Activated CD4-positive, alpha-beta T cell treated with anti-CD3 and anti-CD28 coated beads, Interleukin-2, amount 50 U/mL, for 48 hours (primary cell): ENCODE results near the gene EPHB4.

Experiments
- DNase-seq, 2 experiments: peaks; one replicate each; pipeline ENCODE4 v3.0.0-alpha.2; 2020

Gene EPHB4

DNA sequence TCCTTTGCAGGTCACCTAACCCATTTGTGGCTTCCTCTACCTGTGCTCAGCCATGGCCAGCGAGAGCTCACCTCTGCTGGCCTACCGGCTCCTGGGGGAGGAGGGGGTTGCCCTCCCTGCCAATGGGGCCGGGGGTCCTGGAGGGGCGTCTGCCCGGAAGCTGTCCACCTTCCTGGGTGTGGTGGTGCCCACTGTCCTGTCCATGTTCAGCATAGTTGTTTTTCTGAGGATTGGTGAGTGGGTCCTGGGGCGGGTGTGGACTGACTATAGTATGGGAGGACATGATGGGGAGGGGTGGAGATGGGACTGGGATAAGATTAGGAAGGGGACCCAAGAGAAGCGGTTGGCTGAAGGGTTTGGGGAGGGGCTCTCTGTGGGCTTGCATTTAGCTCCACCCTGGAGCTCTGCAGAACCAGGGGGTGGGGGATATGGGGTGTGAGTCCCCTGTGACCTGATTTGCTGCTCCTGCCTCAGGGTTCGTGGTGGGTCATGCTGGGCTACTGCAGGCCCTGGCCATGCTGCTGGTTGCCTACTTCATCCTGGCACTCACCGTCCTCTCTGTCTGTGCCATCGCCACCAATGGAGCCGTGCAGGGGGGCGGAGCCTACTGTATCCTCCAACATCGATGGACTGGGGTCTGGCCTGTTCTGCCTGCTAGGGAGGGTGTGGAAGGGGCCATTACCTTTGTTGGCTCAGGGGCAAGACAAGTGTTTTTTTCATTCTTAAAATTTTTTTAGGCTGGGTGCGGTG lies 27.0 kb upstream of the EPHB4 start:
- DNase-seq: no peak

DNA sequence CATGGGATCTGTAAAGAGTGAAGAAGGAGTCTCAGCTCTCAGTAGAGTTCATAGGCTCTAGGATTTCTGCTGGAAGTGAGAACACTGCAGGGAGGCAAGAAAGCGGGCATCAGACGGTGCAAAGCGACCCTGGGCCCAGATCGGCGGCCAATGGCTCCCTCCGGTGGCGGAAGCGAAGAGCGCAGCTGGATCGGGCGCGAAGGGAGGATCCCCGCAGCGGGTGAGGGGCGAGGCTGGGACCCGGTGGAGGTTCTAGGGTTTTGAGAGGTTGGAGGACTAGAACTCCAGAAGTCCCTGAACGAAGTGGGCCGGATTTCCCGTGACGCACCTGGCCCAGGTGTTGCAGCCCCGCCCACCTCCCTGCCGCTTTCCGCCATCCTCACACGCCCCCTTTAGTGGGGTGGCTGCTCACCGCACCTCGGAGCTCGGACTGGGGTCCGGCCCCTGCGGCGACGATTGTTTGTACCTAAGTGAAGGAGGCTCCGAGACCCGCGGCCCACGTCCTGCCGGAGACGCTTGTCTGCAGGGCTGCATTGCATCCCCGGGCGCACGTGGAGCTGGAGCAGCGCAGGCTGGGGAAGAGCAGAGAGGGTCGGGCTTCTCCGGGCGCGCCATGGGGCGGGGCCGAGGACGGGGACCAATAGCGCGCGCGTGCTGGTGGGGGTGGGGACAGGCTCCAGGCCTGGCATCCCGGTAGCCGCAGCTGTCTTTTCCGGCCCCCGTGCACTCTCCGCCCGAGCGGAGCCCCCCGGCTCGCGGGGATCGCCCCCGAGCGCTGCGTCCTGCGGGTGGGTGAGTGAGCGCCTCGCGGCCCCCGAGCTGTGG lies 24.9 kb upstream of the EPHB4 start, which contains the start of gene SLC12A9:
SLC12A9 (plus strand) TSS at position 666 of the 825 bp plus-strand sequence. CDS start 1,485 bp downstream, outside the sequence.
- DNase-seq: peak; percentile 88 to 90

DNA sequence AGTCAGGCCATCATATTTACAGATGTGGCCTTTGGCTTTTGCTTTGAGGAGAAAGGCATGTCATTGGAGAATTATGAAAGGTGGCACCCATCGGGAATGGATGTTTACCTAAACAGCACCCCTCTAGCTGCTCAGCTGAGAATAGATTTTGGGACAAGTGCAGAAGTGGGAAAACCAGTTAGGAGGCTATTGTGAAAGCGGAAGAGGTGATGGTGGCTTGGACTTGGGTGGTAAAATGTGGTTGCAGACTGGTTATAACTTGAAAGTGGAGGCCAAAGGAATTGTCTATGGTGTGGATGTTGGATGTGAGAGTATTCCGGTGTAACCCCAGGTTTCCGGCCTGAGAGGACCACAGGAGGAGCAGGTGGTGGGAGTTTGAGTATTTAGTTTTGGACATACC lies 20.0 kb upstream of the EPHB4 start:
- no peak for DNase-seq

DNA sequence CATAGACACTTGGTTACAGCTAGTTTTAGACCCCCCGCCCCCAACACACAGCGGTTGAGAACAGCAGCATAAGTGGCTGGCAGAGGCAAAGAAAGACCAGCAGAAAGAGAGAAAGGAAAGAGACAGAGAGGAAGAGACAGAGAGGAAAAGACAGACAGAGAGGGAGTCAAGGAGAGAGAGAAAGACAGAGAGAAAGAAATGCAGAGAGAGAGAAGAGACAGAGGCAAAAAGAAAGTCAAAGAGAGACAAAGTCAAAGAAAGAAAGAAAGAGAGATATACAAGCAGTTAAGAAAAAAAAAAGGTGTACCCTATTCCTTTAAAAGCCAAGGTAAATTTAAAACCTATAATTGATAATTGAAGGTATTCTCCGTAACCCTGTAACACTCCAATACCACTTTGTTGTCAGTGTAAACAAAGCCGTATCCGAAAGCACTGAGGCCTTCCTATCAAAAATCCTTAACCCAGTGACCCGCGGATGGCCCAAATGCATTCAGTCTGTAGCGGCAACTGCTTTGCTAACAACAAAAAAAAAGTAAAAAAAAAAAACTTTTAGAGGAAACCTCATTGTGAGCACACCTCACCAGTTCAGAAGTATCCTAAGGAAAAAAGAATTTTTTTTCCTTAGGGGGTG lies 13.3 kb upstream of the EPHB4 start:
- DNase-seq: no peak

DNA sequence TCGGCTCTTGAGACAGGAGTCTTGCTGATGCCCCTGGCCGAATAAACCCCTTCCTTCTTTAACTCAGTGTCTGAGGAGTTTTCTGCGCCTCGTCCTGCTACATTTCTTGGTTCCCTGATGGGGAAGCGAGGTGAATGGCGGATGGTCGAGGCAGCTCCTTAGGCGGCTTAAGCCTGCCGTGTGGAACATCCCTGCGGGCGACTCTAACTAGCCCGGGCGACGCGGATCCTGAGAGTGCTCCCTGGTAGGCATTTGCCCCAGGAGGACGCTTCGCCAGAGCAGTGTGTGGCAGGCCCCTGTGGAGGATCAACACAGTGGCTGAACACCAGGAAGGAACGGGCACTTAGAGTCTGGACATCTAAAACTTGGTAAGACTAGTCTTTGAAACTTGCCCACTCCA lies 12.0 kb upstream of the EPHB4 start:
- DNase-seq: no peak

DNA sequence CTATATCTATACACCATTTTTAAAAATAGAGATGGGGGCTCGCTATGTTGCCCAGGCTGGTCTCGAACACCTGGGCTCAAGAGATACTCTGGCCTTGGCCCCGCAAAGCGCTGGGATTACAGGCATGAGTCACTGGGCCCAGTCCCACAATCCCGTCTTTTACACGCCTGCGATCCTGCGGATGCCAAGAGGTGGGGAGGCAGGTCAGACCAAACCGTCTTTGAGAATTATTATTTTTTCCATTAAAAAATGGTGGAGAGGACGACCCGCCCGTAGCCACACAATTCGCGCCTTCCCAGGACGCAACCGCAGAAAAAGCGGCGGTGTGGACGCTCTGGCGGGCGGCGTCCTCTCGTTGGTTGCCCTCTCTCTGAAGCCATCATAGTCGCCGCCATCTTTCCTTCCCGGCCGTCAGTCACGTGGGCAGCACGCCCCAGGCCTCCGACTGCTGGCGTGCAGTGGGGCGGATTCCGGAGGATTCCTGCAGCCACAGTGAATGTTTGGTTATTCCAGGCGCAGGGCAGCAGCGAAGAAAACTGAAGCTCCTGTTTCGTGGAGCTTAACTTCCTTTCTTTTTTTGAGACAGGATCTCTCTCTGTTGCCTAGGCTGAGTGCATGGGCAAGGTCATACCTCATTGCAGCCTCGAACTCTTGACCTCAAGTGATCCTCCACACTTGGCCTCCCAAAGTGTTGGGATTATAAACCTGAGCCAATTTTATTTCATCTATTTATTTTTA lies 9.9 kb upstream of the EPHB4 start:
- peak; percentile 81 to 84 for DNase-seq

DNA sequence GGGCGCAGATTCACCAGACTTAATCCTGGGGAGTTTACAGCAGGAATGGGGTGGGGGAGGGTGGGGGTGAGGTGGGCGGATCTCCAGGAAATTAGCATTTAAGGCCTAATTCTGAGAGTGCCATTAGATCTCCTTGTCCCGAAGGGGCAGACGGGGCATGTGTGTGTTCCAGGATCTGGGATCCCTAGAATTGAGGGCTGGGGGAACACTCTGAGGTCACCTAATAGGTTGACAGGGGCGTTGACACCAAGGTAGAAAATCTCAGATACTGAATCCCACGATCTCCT lies 9.4 kb upstream of the EPHB4 start:
- DNase-seq: no peak

DNA sequence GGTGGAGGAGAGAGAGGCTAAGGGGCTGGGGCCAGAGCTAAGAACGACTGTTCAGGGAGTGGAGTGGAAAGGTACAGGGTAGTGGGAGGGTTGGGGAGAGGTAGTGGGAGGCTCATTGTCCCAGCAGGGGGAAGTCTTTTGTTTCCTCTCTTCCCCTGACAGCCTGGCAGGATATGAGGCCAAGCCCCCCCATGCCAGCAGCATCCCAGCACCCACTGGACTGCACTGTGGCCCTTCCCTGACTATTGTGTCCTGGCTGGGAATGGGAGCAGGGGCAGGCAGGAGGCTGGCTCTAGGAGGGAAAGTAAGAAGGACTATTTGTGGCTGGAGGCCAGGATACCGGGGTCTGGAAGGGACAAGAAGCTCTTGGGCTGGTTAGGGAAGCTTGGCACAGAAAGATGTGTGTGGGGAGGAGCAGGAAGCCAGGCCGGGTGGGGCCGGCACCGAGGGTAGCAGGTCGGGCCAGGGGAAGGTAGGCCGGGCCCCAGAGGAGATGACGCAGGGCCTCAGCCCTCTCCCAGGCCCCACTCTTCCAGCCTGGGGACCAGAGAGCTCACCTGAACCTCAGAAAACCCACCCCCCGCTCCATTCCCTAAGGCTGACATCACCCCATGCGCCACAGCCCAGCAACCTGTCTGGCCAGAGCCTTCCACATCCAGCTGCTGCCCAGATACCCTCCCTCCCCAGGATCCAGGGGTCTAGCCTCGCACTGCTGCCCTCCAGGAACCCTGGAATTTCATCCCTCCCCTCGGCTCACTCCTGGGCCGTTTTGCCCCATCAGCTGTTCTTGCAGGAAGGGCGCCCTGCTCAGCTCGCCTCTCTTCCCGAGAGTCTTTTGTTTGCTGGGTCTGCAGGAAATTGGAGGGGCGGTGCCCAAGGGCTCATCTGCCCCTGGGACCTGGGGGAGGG lies 8.8 kb upstream of the EPHB4 start:
- DNase-seq: no peak

DNA sequence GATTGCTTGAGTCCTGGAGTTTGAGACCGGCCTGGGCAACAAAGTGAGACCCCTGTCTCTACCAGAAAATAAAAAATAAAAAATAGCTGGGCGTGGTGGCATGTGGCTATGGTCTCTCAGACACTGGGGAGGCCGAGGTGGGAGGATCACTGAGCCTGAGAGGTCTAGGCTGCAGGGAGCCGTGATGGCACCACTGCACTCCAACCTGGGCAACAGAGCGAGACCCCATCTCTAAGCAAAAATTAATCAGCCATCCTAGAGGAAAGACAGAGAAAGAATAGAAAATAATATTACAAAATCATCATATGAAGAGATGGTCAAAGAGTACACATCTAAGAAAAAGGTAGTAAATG lies 4.9 kb upstream of the EPHB4 start:
- DNase-seq: no peak

DNA sequence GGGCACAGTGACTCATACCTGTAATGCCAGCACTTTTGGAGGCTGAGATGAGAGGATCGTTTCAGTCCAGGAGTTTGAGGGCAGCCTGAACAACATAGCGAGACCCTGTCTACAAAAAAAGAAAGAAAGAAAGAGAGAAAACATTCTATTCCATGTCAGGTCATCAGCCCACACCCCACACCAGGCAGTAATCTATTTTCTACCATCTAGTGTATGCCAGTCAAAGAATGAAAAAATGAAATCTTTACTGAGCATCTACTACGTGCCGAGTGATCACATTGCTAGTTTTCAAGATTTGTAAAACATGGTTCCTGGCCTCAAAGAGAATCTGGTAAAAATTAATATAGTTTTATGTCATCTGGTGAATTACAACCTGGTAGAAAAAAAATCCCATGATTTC lies 3.1 kb upstream of the EPHB4 start:
- no peak for DNase-seq

DNA sequence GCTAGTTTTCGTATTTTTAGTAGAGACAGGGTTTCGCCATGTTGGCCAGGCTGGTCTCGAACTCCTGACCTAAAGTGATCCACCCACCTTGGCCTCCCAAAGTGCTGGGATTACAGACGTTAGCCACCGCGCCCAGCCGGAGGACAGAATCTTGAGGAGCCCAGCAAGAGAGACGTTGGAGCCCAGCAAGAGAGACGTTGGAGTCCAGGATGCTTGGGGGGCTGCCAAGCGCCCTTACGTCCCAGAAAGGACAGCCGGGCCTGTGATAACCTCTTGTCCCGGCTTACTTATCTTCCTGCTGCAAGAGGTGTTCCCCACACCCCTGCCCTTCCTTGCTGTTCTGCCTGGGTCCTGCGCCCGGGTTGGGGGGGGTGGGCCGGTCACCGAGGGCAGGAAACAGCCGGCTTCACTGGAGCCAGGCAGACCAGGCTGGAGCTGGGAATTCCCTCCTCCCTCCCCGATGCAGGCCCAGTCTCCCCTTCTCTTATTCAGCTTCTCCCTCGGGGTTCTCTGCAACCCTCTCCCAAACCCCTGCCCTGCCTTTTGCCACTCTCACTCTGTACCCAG lies 1.9 kb upstream of the EPHB4 start:
- DNase-seq: no peak

DNA sequence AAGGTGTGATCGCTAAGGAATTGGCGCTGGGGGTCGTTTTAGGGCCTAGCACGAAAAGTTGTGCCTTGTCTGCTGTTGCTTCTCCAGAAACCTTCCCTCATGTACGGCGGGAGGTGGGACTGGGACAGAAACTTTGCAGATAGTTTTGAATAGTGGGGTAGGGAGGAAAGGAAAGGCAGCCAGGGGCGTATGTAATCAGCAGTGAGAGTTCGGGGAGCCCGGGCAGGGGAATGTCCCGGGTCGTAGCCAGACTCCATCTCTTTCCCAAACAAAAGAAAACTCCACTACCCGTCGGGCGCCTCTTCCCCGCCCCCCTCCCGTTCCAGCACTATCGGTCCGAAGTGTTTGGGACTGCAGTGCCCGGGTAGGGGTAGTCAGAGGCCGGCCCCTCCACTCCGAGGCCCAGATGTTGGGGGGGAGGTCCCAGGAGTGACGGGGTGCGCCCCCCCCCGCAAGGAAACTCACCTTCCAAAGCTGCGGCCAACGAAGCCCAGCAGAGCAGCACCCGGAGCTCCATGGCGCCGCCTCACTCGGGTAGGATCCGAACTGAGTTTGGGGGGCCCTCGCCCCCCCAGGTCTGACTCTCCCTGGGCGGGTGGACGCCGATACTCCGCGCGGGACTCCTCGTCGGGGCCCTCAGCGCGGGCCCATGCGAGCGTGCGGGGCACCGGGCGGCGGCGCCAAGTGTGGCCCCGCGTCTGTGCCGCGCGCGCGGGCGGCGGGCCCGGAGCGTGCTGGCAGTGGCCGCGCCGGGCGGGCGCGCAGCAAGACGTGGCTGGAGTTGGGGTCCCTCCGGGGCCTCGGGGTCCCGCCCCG lies 601 bp downstream of the EPHB4 start:
- DNase-seq: no peak

DNA sequence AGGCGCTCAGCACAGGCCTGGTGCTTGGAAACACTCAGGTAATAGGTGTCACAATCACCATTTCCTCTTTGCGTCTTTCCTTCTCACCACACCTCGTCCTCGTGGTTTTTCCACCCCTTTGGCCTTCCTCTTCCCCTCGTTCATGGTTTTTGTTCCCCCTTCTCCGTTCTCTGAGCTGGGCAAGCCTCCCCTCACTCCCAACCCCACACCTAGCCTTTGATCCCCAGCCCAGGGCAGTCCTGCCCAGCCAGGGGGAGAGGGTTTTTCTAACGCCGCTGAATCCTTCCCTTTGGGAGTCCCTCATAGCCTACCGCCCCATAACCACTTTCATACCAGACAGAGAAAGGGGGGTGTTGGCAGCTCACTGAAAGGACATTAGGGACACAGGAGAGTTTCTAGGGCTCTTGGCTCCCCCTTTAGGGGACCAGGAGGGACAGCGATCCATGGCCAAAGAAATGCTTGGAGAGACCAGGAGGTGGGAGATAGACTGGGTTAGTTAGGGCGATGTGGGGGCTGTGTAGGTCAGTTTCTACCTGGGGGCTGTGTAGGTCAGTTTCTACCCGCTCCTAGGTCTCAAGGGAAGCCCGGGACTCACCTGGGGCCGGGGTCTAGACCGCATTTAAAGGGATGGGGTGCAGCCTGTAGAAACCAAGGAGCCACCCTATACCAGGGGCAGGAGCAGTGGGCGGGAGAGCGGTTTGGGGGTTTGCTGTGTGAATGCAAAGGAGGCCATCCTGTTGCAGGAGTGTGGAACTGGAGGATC lies 1.4 kb downstream of the EPHB4 start:
- DNase-seq: no peak

DNA sequence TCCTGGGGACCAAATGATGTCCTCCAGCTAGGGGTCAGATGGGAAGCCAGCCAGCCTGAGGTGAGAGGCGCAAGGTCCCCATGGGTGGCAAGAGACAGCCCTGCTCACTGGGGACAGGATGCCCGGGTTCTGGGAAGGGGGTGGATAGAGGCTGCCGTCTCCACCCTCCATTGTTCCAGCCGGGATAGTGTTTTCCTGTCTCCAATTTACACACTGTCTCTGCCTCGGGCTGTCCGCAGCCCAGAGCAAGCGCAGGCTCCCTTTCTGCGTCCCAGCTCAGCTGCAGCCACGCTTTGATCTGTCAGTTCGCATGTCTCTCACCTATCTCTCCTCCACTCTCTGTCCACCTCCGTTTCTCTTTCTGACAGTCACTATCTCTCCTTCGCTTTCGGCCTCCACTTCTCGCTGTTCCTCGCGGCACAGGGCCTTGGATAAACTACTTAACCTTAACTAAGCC lies 2.1 kb downstream of the EPHB4 start:
- DNase-seq: no peak

DNA sequence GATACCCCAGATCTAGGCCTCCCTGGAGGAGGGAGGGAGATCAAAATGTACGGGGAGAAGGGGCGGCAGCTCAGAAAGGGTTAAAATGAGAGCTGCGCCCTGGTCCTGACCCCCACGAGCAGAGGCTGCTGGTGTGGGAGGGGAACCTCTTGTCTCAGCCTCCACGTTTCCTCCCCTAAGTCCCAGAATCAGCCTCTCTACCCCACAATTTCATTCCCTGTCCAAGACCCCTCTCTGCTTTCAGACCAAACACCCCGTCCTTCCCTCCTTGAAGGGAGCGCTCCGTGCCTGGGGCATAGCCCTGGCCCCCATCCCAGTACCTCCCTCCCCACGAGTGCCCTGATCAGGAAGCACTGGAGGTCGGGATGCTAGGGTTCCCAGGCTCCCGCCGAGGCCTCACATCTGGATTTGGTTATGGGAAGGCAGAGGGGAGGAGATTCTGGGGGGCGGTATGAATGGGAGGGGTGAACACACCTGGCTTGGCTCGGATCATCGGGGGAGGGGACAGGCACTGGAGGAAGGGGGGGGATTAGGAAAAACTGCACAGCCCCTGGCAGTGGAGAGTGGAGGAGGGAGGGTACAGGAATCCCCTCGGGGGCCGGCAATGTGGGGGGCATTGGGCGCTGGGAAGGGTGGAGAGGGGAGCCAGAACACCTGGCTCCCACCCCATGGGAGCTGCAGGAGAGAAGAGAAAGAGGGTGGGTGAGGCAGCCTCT lies 2.7 kb downstream of the EPHB4 start:
- DNase-seq: no peak

DNA sequence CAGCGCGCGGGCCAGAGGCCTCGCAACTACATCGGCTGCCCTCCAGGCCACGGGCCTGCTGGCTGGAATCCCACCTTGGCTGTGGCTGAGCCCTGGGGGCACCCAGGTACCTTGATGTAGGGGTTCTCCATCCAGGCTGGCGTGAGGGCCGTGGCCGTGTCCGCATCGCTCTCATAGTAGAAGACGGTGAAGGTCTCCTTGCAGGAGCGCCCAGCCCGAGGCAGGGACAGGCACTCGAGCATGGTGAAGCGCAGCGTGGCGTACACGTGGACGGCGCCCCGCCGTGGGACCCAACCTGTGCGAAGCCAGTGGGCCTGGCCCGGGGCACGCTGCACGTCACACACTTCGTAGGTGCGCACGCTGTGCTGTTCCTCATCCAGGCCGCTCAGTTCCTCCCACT lies 3.8 kb downstream of the EPHB4 start:
- no peak for DNase-seq

DNA sequence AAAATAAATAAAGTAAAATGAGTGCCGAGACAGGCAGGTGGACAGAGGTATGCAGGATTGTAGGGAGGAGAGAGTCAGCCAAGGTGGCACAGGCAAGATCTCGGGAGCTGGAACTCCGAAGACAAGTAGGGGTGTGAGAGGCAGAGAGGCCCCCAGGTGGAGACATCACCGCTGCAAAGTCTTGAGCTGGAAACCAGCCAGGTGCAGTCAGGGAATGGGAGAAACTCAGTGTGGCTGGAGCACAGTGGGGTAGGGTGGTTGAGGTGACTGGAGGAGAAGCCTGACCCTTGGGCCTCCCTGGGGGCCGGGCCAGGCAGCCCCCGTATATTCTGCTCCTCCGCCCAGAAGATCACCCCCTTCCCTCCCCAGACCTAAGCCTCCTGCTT lies 4.2 kb downstream of the EPHB4 start:
- no peak for DNase-seq

DNA sequence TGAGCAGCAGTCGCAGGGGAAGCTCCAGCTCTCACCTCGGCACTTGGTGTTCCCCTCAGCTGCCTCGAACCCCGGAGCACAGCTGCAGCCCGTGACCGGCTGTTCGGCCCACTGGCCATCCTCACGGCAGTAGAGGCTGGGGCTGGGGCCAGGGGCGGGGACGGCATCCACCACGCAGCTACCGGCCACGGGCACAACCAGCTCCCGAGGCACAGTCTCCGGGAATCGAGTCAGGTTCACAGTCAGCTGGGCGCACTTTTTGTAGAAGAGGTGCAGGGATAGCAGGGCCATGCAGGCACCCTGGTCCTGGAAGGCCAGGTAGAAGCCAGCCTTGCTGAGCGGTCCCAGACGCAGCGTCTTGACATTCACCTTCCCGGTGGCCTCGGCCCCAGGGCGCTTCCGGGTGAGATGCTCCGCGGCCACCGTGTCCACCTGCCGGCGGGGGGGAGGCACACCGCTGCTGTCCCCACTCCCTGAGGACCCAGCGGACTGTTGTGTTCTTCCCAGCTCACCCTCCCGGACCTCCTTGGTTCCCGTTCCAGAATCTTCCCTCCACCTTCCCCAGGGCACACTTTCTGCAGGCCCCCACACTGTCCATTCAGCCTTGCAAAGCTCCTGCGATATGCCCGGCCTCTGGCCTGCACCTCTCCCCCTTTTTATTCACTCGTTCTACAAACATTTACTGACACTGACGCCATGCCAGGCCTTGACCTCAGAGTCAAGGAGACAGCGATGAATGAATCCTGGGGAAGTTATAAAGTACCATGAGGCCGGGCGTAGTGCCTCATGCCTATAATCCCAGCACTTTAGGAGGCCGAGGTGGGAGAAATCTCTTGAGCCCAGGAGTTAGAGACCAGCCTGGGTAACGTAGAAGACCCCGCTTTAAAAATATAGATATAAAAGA lies 4.8 kb downstream of the EPHB4 start:
- DNase-seq: no peak
